Tibial artery (tissue), 4 donors: ENCODE results near the gene ZFAND5.

Experiments
- DNase-seq, 2 donors: peaks; one replicate each; pipeline ENCODE4 v3.0.0-alpha.2; 2019
- H3K27ac ChIP-seq, 2 donors: fragments of 200-600 bp; sonication (generic) in 1 of 2; 1 replicate in 1 of 2; 2 replicates in 1 of 2; pipeline ENCODE4 v1.5.1; 2018 to 2019; ENCODE audit warnings: mild to moderate bottlenecking in 1 of 2
- H3K27me3 ChIP-seq, 2 donors: fragments of 200-600 bp; sonication (generic) in 1 of 2; one replicate each; pipeline versions ENCODE4 v1.5.1 to v1.6.0; 2016 to 2019
- H3K36me3 ChIP-seq, 3 donors: fragments of 200-600 bp; sonication (generic) in 2 of 3; one replicate each; pipeline ENCODE4 v1.5.1; 2016 to 2019; ENCODE audit warnings: mild to moderate bottlenecking in 2 of 3
- H3K4me1 ChIP-seq, 4 donors: fragments of 200-600 bp; sonication (generic) in 2 of 4; 1 replicate in 3 of 4; 2 replicates in 1 of 4; pipeline ENCODE4 v1.5.1; 2016 to 2019
- H3K4me3 ChIP-seq, 2 donors: fragments of 200-600 bp; sonication (generic) in 1 of 2; 1 replicate in 1 of 2; 2 replicates in 1 of 2; pipeline ENCODE4 v1.5.1; 2018 to 2019; ENCODE audit warnings: mild to moderate bottlenecking in 2 of 2
- H3K9me3 ChIP-seq, 3 donors: fragments of 200-600 bp; sonication (generic) in 1 of 3; one replicate each; pipeline ENCODE4 v1.5.1; 2016 to 2019
- CTCF ChIP-seq, 2 experiments: fragments of 200-600 bp in 1 of 2; fragments of 450-650 bp in 1 of 2; IDR thresholded peaks; one replicate each; pipeline ENCODE4 v1.5.1; 2017 to 2019; ENCODE audit warnings: antibody characterized with exemption in 2 of 2, mild to moderate bottlenecking in 1 of 2, moderate library complexity in 1 of 2
- intact Hi-C: fragments of 100-400 bp; cut with DNase I; formaldehyde crosslinking; loops from one replicate; pipeline ENCODE4 v1.15.0; 2023; ENCODE audit warnings: low total_unique reads

The ZFAND5 gene

GRCh38 chr9:72313507-72313906 is 51.5 kb downstream of the ZFAND5 start:
- TF ChIP-seq CTCF (IDR thresholded peaks at IDR 0.05): no peak
- Histone ChIP-seq H3K27ac (peak overlapping the region in 1 of 2 donors; percentile 73), H3K27me3 (no peaks in the 10 kb centered on the region), H3K4me1 (peaks cover 0 to 27% (median 22%) of the 10 kb centered on the region in 4 donors), H3K4me3 (no peak overlapping the region), H3K9me3 (no peaks in the 10 kb centered on the region), H3K36me3 (no peaks in the 10 kb centered on the region)
- DNase-seq: no peak
- intact Hi-C loops: no loop called here

GRCh38 chr9:72312386-72312987 is 52.5 kb downstream of the ZFAND5 start:
- Histone ChIP-seq H3K4me3 (no peak overlapping the region), H3K9me3 (no peaks in the 10 kb centered on the region), H3K27ac (no peak overlapping the region), H3K27me3 (no peaks in the 10 kb centered on the region), H3K36me3 (no peaks in the 10 kb centered on the region), H3K4me1 (peaks cover 0 to 27% (median 22%) of the 10 kb centered on the region in 4 donors)
- no peak for TF ChIP-seq CTCF (IDR thresholded peaks at IDR 0.05)
- intact Hi-C loops: no loop called here
- no peak for DNase-seq

- Histone ChIP-seq H3K4me3 (no peak overlapping the region), H3K27ac (no peak overlapping the region), H3K36me3 (no peaks in the 10 kb centered on the region), H3K9me3 (no peaks in the 10 kb centered on the region), H3K27me3 (no peaks in the 10 kb centered on the region), H3K4me1 (peaks cover 0 to 11% (median 7%) of the 10 kb centered on the region in 4 donors)
- no peak for DNase-seq
- no peak for TF ChIP-seq CTCF (IDR thresholded peaks at IDR 0.05)
- intact Hi-C loops: no loop called here
Measured at GRCh38 chr9:72309364-72310133, 55.5 kb downstream of the ZFAND5 start.

- Histone ChIP-seq H3K27me3 (no peaks in the 10 kb centered on the region), H3K4me3 (no peak overlapping the region), H3K9me3 (no peaks in the 10 kb centered on the region), H3K4me1 (peaks cover 0 to 3% (median 0%) of the 10 kb centered on the region in 4 donors), H3K36me3 (no peaks in the 10 kb centered on the region), H3K27ac (no peak overlapping the region)
- no peak for TF ChIP-seq CTCF (IDR thresholded peaks at IDR 0.05)
- intact Hi-C loops: no loop called here
- no peak for DNase-seq
Measured at GRCh38 chr9:72306761-72307160, 58.2 kb downstream of the ZFAND5 start.

- H3K9me3 ChIP-seq: no peaks in the 10 kb centered on the region
- intact Hi-C loops: no loop called here
- H3K36me3 ChIP-seq: no peaks in the 10 kb centered on the region
- DNase-seq: no peak
- H3K4me1 ChIP-seq: peaks cover 0 to 3% (median 0%) of the 10 kb centered on the region in 4 donors
- H3K27ac ChIP-seq: no peak overlapping the region
- peak overlapping the region in 1 of 2 donors; percentile 26 for H3K4me3 ChIP-seq
- H3K27me3 ChIP-seq: no peaks in the 10 kb centered on the region
- no peak for TF ChIP-seq CTCF (IDR thresholded peaks at IDR 0.05)
Measured at GRCh38 chr9:72305707-72306106, 59.3 kb downstream of the ZFAND5 start.
